Measurements from ENCODE around the gene COL5A2. TPM values are rescaled to one million over a fixed set of nuclear protein-coding genes. Genes with fewer than 3 reads are reported as not detected.

The COL5A2 gene
- total and polyA plus RNA-seq, 12 donors = 5.2 to 46.4 (median 14.5) TPM

DNA sequence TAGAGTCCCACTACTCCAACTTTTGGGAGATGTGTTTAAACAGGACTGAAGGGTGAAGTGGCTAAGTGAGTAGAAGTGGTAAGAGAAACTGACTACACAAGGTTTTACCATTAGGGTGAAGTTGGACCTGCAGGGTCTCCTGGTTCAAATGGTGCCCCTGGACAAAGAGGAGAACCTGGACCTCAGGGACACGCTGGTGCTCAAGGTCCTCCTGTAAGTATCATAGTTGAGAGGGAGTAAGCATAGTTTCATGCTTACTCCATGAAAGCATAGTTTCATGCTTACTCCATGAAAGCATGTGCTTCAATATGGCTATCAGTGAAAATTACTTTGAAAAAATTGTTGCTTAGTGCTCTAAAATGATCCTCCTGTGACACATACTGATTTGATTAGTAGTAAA, 186.3 kb downstream of the COL5A2 start:
- no peaks in the 10 kb centered on the region for H3K4me1 ChIP-seq (replicated peaks in 1 of 2)
- WGBS, 4 donors = 64 to 81% (median 70%) methylated on average over 1 of the region's 1 CpG
- intact Hi-C loops (cut with DNase I) = no loop called here
- no peak for TF ChIP-seq CTCF (IDR thresholded peaks at IDR 0.05)
- TF ChIP-seq POLR2A (IDR thresholded peaks at IDR 0.05) = no peak
- H3K27ac ChIP-seq = no peak overlapping the region
- H3K9me3 ChIP-seq (replicated peaks in 1 of 3) = no peaks in the 10 kb centered on the region
- H3K27me3 ChIP-seq = no peaks in the 10 kb centered on the region
- H3K4me3 ChIP-seq = no peak overlapping the region
- no peak for DNase-seq
- peaks cover 0 to 7% of the 10 kb centered on the region in 2 donors for H3K36me3 ChIP-seq (replicated peaks in 1 of 2)

GRCh38 chr2:188986839-188987238, 192.7 kb downstream of the COL5A2 start:
- H3K9me3 ChIP-seq (replicated peaks in 1 of 3) = no peaks in the 10 kb centered on the region
- intact Hi-C loops (cut with DNase I) = no loop called here
- no peak overlapping the region for H3K27ac ChIP-seq
- no peak for DNase-seq
- WGBS, 4 donors = 60 to 75% (median 64%) methylated on average over 4 of the region's 4 CpGs
- no peaks in the 10 kb centered on the region for H3K36me3 ChIP-seq (replicated peaks in 1 of 2)
- TF ChIP-seq POLR2A (IDR thresholded peaks at IDR 0.05) (no peak), CTCF (IDR thresholded peaks at IDR 0.05) (no peak)
- H3K27me3 ChIP-seq = no peaks in the 10 kb centered on the region
- peaks cover 0 to 2% of the 10 kb centered on the region in 2 donors for H3K4me1 ChIP-seq (replicated peaks in 1 of 2)
- H3K4me3 ChIP-seq = no peak overlapping the region

DNA sequence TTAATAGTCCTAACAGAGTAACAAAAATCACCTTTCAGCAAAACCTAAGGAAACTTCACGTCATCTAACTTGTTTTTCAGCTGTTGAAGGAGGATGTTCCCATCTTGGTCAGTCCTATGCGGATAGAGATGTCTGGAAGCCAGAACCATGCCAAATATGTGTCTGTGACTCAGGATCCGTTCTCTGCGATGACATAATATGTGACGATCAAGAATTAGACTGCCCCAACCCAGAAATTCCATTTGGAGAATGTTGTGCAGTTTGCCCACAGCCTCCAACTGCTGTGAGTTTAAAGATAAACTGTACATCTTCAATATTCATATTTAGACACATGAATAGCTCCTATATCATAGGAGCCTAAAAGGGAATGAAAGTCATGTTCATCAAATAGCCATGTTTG, 194.9 kb downstream of the COL5A2 start:
- intact Hi-C loops (cut with DNase I) = no loop called here
- no peak for DNase-seq
- peaks cover 0 to 2% of the 10 kb centered on the region in 2 donors for H3K4me1 ChIP-seq (replicated peaks in 1 of 2)
- peak overlapping the region in 3 of 5 donors; percentile 12 to 49 (median 12) for H3K27ac ChIP-seq
- no peak overlapping the region for H3K4me3 ChIP-seq
- no peaks in the 10 kb centered on the region for H3K9me3 ChIP-seq (replicated peaks in 1 of 3)
- no peaks in the 10 kb centered on the region for H3K36me3 ChIP-seq (replicated peaks in 1 of 2)
- 56 to 71% (median 69%) methylated on average over 5 of the region's 5 CpGs for WGBS, 4 donors
- no peaks in the 10 kb centered on the region for H3K27me3 ChIP-seq
- TF ChIP-seq POLR2A (IDR thresholded peaks at IDR 0.05) (no peak), CTCF (IDR thresholded peaks at IDR 0.05) (no peak)

GRCh38 chr2:188984065-188984491, 195.5 kb downstream of the COL5A2 start:
- Histone ChIP-seq H3K27ac (peak overlapping the region in 2 of 5 donors; percentile 12 to 49), H3K4me1 (replicated peaks in 1 of 2) (peaks cover 0 to 2% of the 10 kb centered on the region in 2 donors), H3K4me3 (no peak overlapping the region), H3K36me3 (replicated peaks in 1 of 2) (no peaks in the 10 kb centered on the region), H3K9me3 (replicated peaks in 1 of 3) (no peaks in the 10 kb centered on the region), H3K27me3 (no peaks in the 10 kb centered on the region)
- TF ChIP-seq CTCF (IDR thresholded peaks at IDR 0.05) (peak in 2 of 6 experiments; percentile 12 to 25), POLR2A (IDR thresholded peaks at IDR 0.05) (no peak)
- no peak for DNase-seq
- intact Hi-C loops (cut with DNase I) = no loop called here

All from adrenal gland (tissue), 12 donors.